ENCODE data around the gene SENP8. TPM values are rescaled to one million over a fixed set of nuclear protein-coding genes. Genes with fewer than 3 reads are reported as not detected.

SENP8 gene
- total and polyA plus RNA-seq, 2 of the 8 experiments (the other 6 are each of a cell fraction or from before 2014, with no cell fraction given): 4.1 to 6.0 TPM

GRCh38 chr15:72082176-72082575 is 36.0 kb upstream of the SENP8 start (continued):
- no peak for TF ChIP-seq SAP30 (IDR thresholded peaks at IDR 0.05; ENCODE audit: insufficient read depth, insufficient replicate concordance, low read length)
- no peak for TF ChIP-seq BACH1 (IDR thresholded peaks at IDR 0.05; ENCODE audit: low read length)
- TF ChIP-seq NRF1 (IDR thresholded peaks at IDR 0.05; ENCODE audit: low read depth, low read length): no peak
- no peak for TF ChIP-seq PHF8 (conservative IDR thresholded peaks at IDR 0.05; ENCODE audit: low read depth, low read length)
- TF ChIP-seq TCF12 (IDR thresholded peaks at IDR 0.05; ENCODE audit: low read depth, low read length): no peak
